Natural killer cell (primary cell): ENCODE measurements around the gene MAN2A2. TPM values are rescaled to one million over a fixed set of nuclear protein-coding genes. Genes with fewer than 3 reads are reported as not detected.

Source experiments
- ATAC-seq, 3 donors: fragments of 150-1000 bp in 2 of 3; fragments of 200-7000 bp in 1 of 3; cut with Tn5 transposase; 1 replicate in 1 of 3; 2 replicates in 2 of 3; pipeline ENCODE4 v1.10.0; 2021; ENCODE audit warnings: mild to moderate bottlenecking in 2 of 3, moderate library complexity in 2 of 3
- DNase-seq, 2 donors: peaks; one replicate each; pipeline versions ENCODE4 v3.0.0 to v3.0.0-alpha.2; 2013 to 2021; ENCODE audit warnings: mixed read lengths in 1 of 2
- H3K27ac ChIP-seq: one replicate; pipeline ENCODE4 v1.5.1; 2013; ENCODE audit warnings: mild to moderate bottlenecking, low read length
- H3K27me3 ChIP-seq: one replicate; pipeline ENCODE4 v1.6.1; 2013; ENCODE audit warnings: low read length; ENCODE audit not compliant: control insufficient read depth, insufficient read depth
- H3K36me3 ChIP-seq: one replicate; pipeline ENCODE4 v1.6.1; 2013; ENCODE audit warnings: low read length; ENCODE audit not compliant: control insufficient read depth, insufficient read depth
- H3K4me1 ChIP-seq: one replicate; pipeline ENCODE4 v1.6.1; 2013; ENCODE audit warnings: low read length; ENCODE audit not compliant: control insufficient read depth, insufficient read depth
- H3K4me3 ChIP-seq: one replicate; pipeline ENCODE4 v1.5.1; 2013; ENCODE audit warnings: low read length
- H3K9me3 ChIP-seq: one replicate; pipeline ENCODE4 v1.6.1; 2013; ENCODE audit warnings: low read length; ENCODE audit not compliant: control insufficient read depth, insufficient read depth
- H3K27ac Mint-ChIP-seq, 2 donors: one replicate each; pipeline ENCODE4 v1.8.0; 2022; ENCODE audit warnings: mild to moderate bottlenecking in 2 of 2, mixed read lengths in 2 of 2, moderate library complexity in 1 of 2
- H3K27me3 Mint-ChIP-seq, 2 donors: one replicate each; pipeline ENCODE4 v1.8.0; 2022; ENCODE audit warnings: low read depth in 2 of 2, mixed read lengths in 2 of 2
- H3K36me3 Mint-ChIP-seq: one replicate; pipeline ENCODE4 v1.8.0; 2022; ENCODE audit warnings: mixed read lengths
- H3K4me1 Mint-ChIP-seq, 2 donors: one replicate each; pipeline ENCODE4 v1.8.0; 2022; ENCODE audit warnings: mixed read lengths in 2 of 2
- H3K4me3 Mint-ChIP-seq: one replicate; pipeline ENCODE4 v1.8.0; 2022; ENCODE audit warnings: mild to moderate bottlenecking, moderate library complexity, mixed read lengths
- H3K9me3 Mint-ChIP-seq, 2 donors: one replicate each; pipeline ENCODE4 v1.8.0; 2022; ENCODE audit warnings: mixed read lengths in 2 of 2
- WGBS: methylation state at CpG from one replicate; pipeline ENCODE4 v1.1.7; 2013; ENCODE audit warnings: missing lambda C conversion rate; ENCODE audit not compliant: insufficient coverage; 5-methylcytosine and 5-hydroxymethylcytosine counted together
- intact Hi-C: fragments of 100-400 bp; cut with micrococcal nuclease; formaldehyde crosslinking; loops from one replicate; pipeline ENCODE4 v1.14.2; 2022
- total RNA-seq, 4 donors: library from RNA; stranded (reverse); fragments of 120-200 nt in 1 of 4; gene quantifications; one replicate each; pipeline versions ENCODE4 v1.2.3 to v1.2.4, GENCODE V29; 2013 to 2022
- TF ChIP-seq, protein P1 (sequence below): fragments of 200-600 bp; IDR thresholded peaks from one replicate; pipeline ENCODE4 v1.8.0; 2022; ENCODE audit warnings: antibody characterized with exemption

MAN2A2 gene
- total RNA-seq, 3 donors from 2014 or later (not counting 1 experiment from before 2014, with no cell fraction given), result 158 to 200 (median 177) TPM

GRCh38 chr15:90892023-90892422 is 11.1 kb upstream of the MAN2A2 start:
- Histone ChIP-seq H3K9me3 (no peaks in the 10 kb centered on the region), H3K4me1 (peaks cover 17% of the 10 kb centered on the region), H3K27me3 (no peaks in the 10 kb centered on the region), H3K27ac (no peak overlapping the region), H3K4me3 (no peak overlapping the region), H3K36me3 (peaks cover 65% of the 10 kb centered on the region)
- Mint-ChIP-seq H3K4me1 (peaks cover 0 to 15% of the 10 kb centered on the region in 2 donors), H3K27ac (no peak overlapping the region), H3K27me3 (no peaks in the 10 kb centered on the region), H3K36me3 (no peaks in the 10 kb centered on the region), H3K4me3 (no peak overlapping the region), H3K9me3 (no peaks in the 10 kb centered on the region)
- intact Hi-C loops, result no loop called here
- no peak for ATAC-seq
- TF ChIP-seq, protein P1, sequence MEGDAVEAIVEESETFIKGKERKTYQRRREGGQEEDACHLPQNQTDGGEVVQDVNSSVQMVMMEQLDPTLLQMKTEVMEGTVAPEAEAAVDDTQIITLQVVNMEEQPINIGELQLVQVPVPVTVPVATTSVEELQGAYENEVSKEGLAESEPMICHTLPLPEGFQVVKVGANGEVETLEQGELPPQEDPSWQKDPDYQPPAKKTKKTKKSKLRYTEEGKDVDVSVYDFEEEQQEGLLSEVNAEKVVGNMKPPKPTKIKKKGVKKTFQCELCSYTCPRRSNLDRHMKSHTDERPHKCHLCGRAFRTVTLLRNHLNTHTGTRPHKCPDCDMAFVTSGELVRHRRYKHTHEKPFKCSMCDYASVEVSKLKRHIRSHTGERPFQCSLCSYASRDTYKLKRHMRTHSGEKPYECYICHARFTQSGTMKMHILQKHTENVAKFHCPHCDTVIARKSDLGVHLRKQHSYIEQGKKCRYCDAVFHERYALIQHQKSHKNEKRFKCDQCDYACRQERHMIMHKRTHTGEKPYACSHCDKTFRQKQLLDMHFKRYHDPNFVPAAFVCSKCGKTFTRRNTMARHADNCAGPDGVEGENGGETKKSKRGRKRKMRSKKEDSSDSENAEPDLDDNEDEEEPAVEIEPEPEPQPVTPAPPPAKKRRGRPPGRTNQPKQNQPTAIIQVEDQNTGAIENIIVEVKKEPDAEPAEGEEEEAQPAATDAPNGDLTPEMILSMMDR, result no peak
- 93% methylated on average over 11 of the region's 11 CpGs for WGBS
- no peak for DNase-seq

DNA sequence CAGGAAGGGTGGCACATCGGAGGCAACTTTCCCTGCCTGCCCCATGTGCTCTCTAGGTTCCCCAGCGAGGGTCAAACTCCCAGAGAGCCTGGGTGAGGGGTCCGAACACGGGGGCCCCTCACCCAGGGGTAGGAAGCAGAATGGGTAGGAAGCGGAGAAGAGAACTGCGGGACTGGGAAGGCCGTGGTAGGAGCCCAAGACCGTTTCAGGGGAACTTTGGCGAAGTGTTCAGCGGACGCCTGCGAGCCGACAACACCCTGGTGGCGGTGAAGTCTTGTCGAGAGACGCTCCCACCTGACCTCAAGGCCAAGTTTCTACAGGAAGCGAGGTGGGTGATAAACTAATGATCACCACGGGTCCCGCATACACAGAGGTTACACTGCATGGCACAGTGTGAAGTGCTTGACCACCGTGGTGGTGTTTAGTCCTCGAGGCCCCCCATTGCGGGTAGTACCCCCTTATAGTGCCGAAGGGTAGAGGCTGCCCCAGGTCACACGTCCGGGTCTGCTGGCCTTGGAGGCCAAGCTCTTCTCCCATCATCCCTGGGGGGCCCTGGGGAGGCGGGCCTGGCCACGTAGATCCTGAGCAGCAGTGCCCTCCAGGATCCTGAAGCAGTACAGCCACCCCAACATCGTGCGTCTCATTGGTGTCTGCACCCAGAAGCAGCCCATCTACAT is 10.5 kb upstream of the MAN2A2 start:
- Mint-ChIP-seq H3K27me3 (no peaks in the 10 kb centered on the region), H3K36me3 (no peaks in the 10 kb centered on the region), H3K27ac (no peak overlapping the region), H3K4me3 (no peak overlapping the region), H3K9me3 (no peaks in the 10 kb centered on the region), H3K4me1 (peaks cover 0 to 10% of the 10 kb centered on the region in 2 donors)
- Histone ChIP-seq H3K4me3 (no peak overlapping the region), H3K27ac (no peak overlapping the region), H3K36me3 (peaks cover 59% of the 10 kb centered on the region), H3K9me3 (no peaks in the 10 kb centered on the region), H3K4me1 (peaks cover 16% of the 10 kb centered on the region), H3K27me3 (no peaks in the 10 kb centered on the region)
- TF ChIP-seq, protein P1, result no peak
- DNase-seq (no peak), ATAC-seq (no peak)
- WGBS, result 94% methylated on average over 29 of the region's 29 CpGs
- intact Hi-C loops, result no loop called here

DNA sequence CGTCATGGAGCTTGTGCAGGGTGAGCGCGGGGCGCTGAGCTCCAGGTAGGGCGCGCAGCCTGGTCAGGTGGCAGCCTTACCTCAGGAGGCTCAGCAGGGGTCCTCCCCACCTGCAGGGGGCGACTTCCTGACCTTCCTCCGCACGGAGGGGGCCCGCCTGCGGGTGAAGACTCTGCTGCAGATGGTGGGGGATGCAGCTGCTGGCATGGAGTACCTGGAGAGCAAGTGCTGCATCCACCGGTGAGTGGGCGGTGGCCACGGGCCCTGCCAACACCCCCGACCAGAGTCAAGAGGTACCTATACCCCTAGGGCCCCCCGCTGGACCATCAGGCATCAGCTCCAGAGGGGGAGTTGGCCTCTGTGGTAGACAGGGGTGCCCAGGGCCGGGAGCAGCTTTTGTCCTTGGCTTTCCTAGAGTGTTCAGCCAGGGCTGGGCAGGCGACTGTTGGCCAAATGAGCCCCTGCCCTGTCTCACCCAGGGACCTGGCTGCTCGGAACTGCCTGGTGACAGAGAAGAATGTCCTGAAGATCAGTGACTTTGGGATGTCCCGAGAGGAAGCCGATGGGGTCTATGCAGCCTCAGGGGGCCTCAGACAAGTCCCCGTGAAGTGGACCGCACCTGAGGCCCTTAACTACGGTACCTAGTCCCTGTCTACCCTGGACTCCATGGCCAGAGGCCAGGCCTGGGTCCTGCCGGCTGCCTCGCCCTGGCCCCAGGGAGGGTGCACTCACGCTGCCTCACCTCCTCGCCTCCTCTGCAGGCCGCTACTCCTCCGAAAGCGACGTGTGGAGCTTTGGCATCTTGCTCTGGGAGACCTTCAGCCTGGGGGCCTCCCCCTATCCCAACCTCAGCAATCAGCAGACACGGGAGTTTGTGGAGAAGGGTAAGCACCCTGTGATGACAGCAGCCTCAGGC is 9.7 kb upstream of the MAN2A2 start:
- Histone ChIP-seq H3K27me3 (no peaks in the 10 kb centered on the region), H3K27ac (no peak overlapping the region), H3K4me3 (no peak overlapping the region), H3K4me1 (peaks cover 16% of the 10 kb centered on the region), H3K36me3 (peaks cover 56% of the 10 kb centered on the region), H3K9me3 (no peaks in the 10 kb centered on the region)
- Mint-ChIP-seq H3K4me3 (no peak overlapping the region), H3K4me1 (peaks cover 0 to 9% of the 10 kb centered on the region in 2 donors), H3K9me3 (no peaks in the 10 kb centered on the region), H3K27ac (no peak overlapping the region), H3K27me3 (no peaks in the 10 kb centered on the region), H3K36me3 (no peaks in the 10 kb centered on the region)
- WGBS, result 96% methylated on average over 32 of the region's 33 CpGs
- TF ChIP-seq, protein P1, result no peak
- no peak for ATAC-seq
- intact Hi-C loops, result no loop called here
- DNase-seq, result no peak
